NB4 (cell line): Measurements from ENCODE around the gene EHD3.

Experiments used
- CTCF ChIP-seq: IDR thresholded peaks from one replicate; pipeline ENCODE4 v1.5.1; 2012; ENCODE audit warnings: low read depth, low read length
- MYC ChIP-seq: IDR thresholded peaks from 2 replicates; pipeline ENCODE4 v1.6.1; 2011; ENCODE audit warnings: low read depth, low read length

GRCh38 chr2:31221544-31221943 lies 12.4 kb upstream of the EHD3 start:
- TF ChIP-seq CTCF (no peak), MYC (no peak)
